GM23338 (cell line): ENCODE data around the gene TECR. TPM values are rescaled to one million over a fixed set of nuclear protein-coding genes. Genes with fewer than 3 reads are reported as not detected.

Experiments
- ATAC-seq: fragments of 200-7000 bp; cut with Tn5 transposase; 3 replicates; pipeline ENCODE4 v1.9.1; 2020
- DNase-seq: peaks from one replicate; pipeline ENCODE4 v3.0.0-alpha.2; 2015; ENCODE audit warnings: low spot score
- H2AFZ ChIP-seq: fragments of 200-600 bp; sonication (generic); 2 replicates; pipeline ENCODE4 v1.8.0; 2016; ENCODE audit warnings: antibody characterized with exemption, mild to moderate bottlenecking, moderate library complexity
- H3F3A ChIP-seq: fragments of 200-600 bp; sonication (generic); replicated peaks from 2 replicates; pipeline ENCODE4 v1.8.0; 2017; ENCODE audit warnings: antibody characterized with exemption, mixed run types, low read depth
- H3K27ac ChIP-seq: fragments of 200-600 bp; sonication (generic); 2 replicates; pipeline ENCODE4 v1.6.1; 2016; ENCODE audit warnings: low read depth
- H3K27me3 ChIP-seq: fragments of 200-600 bp; sonication (generic); 2 replicates; pipeline ENCODE4 v1.8.0; 2016; ENCODE audit warnings: mild to moderate bottlenecking, mixed run types, moderate library complexity; ENCODE audit not compliant: insufficient read depth
- H3K36me3 ChIP-seq: fragments of 200-600 bp; sonication (generic); 2 replicates; pipeline ENCODE4 v1.8.0; 2016; ENCODE audit warnings: mild to moderate bottlenecking; ENCODE audit not compliant: insufficient read depth
- H3K4me1 ChIP-seq: fragments of 200-600 bp; sonication (generic); 2 replicates; pipeline ENCODE4 v1.8.0; 2016; ENCODE audit warnings: mild to moderate bottlenecking, moderate library complexity; ENCODE audit not compliant: insufficient read depth
- H3K4me2 ChIP-seq: fragments of 200-600 bp; sonication (generic); 2 replicates; pipeline ENCODE4 v1.7.1; 2017; ENCODE audit warnings: mixed run types
- H3K4me3 ChIP-seq: fragments of 200-600 bp; sonication (generic); 2 replicates; pipeline ENCODE4 v1.6.1; 2016; ENCODE audit warnings: mixed run types
- H3K79me2 ChIP-seq: fragments of 200-600 bp; sonication (generic); replicated peaks from 2 replicates; pipeline ENCODE4 v1.8.0; 2017; ENCODE audit warnings: mild to moderate bottlenecking; ENCODE audit not compliant: insufficient read depth
- H3K9me2 ChIP-seq: fragments of 200-600 bp; sonication (generic); 2 replicates; pipeline ENCODE4 v1.8.0; 2017; ENCODE audit not compliant: insufficient read depth
- H4K20me1 ChIP-seq: fragments of 200-600 bp; sonication (generic); replicated peaks from 2 replicates; pipeline ENCODE4 v1.8.0; 2017; ENCODE audit warnings: mild to moderate bottlenecking; ENCODE audit not compliant: insufficient read depth
- H3K27ac Mint-ChIP-seq: 2 replicates; pipeline ENCODE4 v1.8.0; 2020; ENCODE audit warnings: inconsistent platforms, mild to moderate bottlenecking, moderate library complexity, mixed read lengths
- H3K27me3 Mint-ChIP-seq: 3 replicates; pipeline ENCODE4 v1.8.0; 2022; ENCODE audit warnings: low read depth, mild to moderate bottlenecking, moderate library complexity, mixed read lengths, inconsistent platforms; ENCODE audit not compliant: insufficient read depth, poor library complexity
- H3K36me3 Mint-ChIP-seq: 3 replicates; pipeline ENCODE4 v1.8.0; 2021; ENCODE audit warnings: low read depth, mild to moderate bottlenecking, inconsistent platforms, moderate library complexity, mixed read lengths
- H3K4me1 Mint-ChIP-seq: 3 replicates; pipeline ENCODE4 v1.8.0; 2020; ENCODE audit warnings: mild to moderate bottlenecking, inconsistent platforms, mixed read lengths
- H3K4me3 Mint-ChIP-seq: 3 replicates; pipeline ENCODE4 v1.8.0; 2021; ENCODE audit warnings: moderate library complexity, mild to moderate bottlenecking, inconsistent platforms, mixed read lengths
- H3K9me3 Mint-ChIP-seq: 3 replicates; pipeline ENCODE4 v1.8.0; 2020; ENCODE audit warnings: moderate library complexity, mild to moderate bottlenecking, inconsistent platforms, mixed read lengths
- CREB1 ChIP-seq: fragments of 250-450 bp; sonication (Bioruptor Pico); IDR thresholded peaks from 2 replicates; pipeline ENCODE4 v1.5.0; 2020; ENCODE audit warnings: low read depth, mild to moderate bottlenecking, moderate library complexity
- CTCF ChIP-seq, 2 experiments: fragments of 200-600 bp in 1 of 2; sonication (generic) in 1 of 2; conservative IDR thresholded peaks; 2 replicates each; pipeline versions ENCODE4 v1.5.1 to v1.6.1; 2016 to 2017; ENCODE audit warnings: antibody characterized with exemption in 2 of 2, low read depth in 2 of 2, mild to moderate bottlenecking in 2 of 2, moderate library complexity in 1 of 2
- ETS1 ChIP-seq: IDR thresholded peaks from 2 replicates; pipeline ENCODE4 v1.6.1; 2016; ENCODE audit warnings: antibody characterized with exemption
- EZH2 ChIP-seq: fragments of 200-600 bp; sonication (generic); IDR thresholded peaks from one replicate; pipeline ENCODE4 v1.8.0; 2017; ENCODE audit warnings: antibody characterized with exemption, mild to moderate bottlenecking, low read depth; ENCODE audit not compliant: unreplicated experiment
- EZH2phosphoT487 ChIP-seq: fragments of 200-600 bp; sonication (generic); IDR thresholded peaks from one replicate; pipeline ENCODE4 v1.8.1; 2018; ENCODE audit warnings: antibody characterized with exemption; ENCODE audit not compliant: unreplicated experiment
- JUNB ChIP-seq: IDR thresholded peaks from one replicate; pipeline ENCODE4 v1.6.1; 2016; ENCODE audit warnings: antibody characterized with exemption; ENCODE audit not compliant: unreplicated experiment
- NANOG ChIP-seq: IDR thresholded peaks from 2 replicates; pipeline ENCODE4 v1.6.1; 2016; ENCODE audit warnings: antibody characterized with exemption, borderline replicate concordance
- POLR2AphosphoS5 ChIP-seq: IDR thresholded peaks from 2 replicates; pipeline ENCODE4 v1.6.1; 2016; ENCODE audit warnings: antibody characterized with exemption, low read depth
- REST ChIP-seq: IDR thresholded peaks from one replicate; pipeline ENCODE4 v1.6.1; 2018; ENCODE audit warnings: antibody characterized with exemption; ENCODE audit not compliant: unreplicated experiment
- STAT1 ChIP-seq: IDR thresholded peaks from one replicate; pipeline ENCODE4 v1.6.1; 2016; ENCODE audit warnings: antibody characterized with exemption; ENCODE audit not compliant: unreplicated experiment
- ZNF114 ChIP-seq: fragments of 250-450 bp; sonication (Bioruptor Pico); IDR thresholded peaks from 2 replicates; pipeline ENCODE4 v1.5.0; 2020; ENCODE audit warnings: mild to moderate bottlenecking, moderate library complexity
- ZNF331 ChIP-seq: fragments of 250-450 bp; sonication (Bioruptor Pico); IDR thresholded peaks from 2 replicates; pipeline ENCODE4 v1.5.0; 2020; ENCODE audit warnings: low read depth, mild to moderate bottlenecking, moderate library complexity
- ZNF462 ChIP-seq: fragments of 250-450 bp; sonication (Bioruptor Pico); IDR thresholded peaks from 2 replicates; pipeline ENCODE4 v1.5.0; 2020; ENCODE audit warnings: mild to moderate bottlenecking, moderate library complexity
- polyA plus RNA-seq: library from polyadenylated mRNA; unstranded; fragments of >200 nt; fragmentation: Nextera tagmentation; extraction: Ambion mirVana; gene quantifications from 2 replicates; pipeline ENCODE4 v1.2.1, GENCODE V29; 2016
- total RNA-seq: library from RNA; depleted of rRNA; stranded (reverse); fragments of >200 nt; shearing (Covaris generic); gene quantifications from 2 replicates; pipeline ENCODE4 v1.2.3, GENCODE V29; 2014

TECR gene
- total and polyA plus RNA-seq, 2 experiments from 2014 or later, result 107 to 268 TPM

- Histone ChIP-seq H3K79me2 (peaks cover 47% of the 10 kb centered on the region), H3K4me1 (peaks cover 36% of the 10 kb centered on the region), H3K27ac (no peak overlapping the region), H4K20me1 (peaks cover 6% of the 10 kb centered on the region), H3K27me3 (no peaks in the 10 kb centered on the region), H3K9me2 (no peaks in the 10 kb centered on the region), H2AFZ (no peak overlapping the region), H3K4me2 (peak overlapping the region; percentile 32; the same call in 1 of the 2 replicates), H3F3A (peaks cover 4% of the 10 kb centered on the region; the same call in 1 of the 2 replicates), H3K4me3 (no peak overlapping the region), H3K36me3 (no peaks in the 10 kb centered on the region)
- peaks cover 21% of the 10 kb centered on the region for H3K27me3 Mint-ChIP-seq
- no peak for DNase-seq
- ATAC-seq, result no peak
- TF ChIP-seq JUNB (no peak), ETS1 (no peak), CTCF (conservative IDR thresholded peaks at IDR 0.05; ENCODE audit: low read depth in 2 of 2) (no peak), STAT1 (no peak), NANOG (no peak), ZNF331 (CRISPR knock-in tag) (no peak), ZNF114 (CRISPR knock-in tag) (no peak), POLR2AphosphoS5 (no peak), EZH2 (no peak), REST (no peak), EZH2phosphoT487 (no peak), ZNF462 (CRISPR knock-in tag) (no peak), CREB1 (CRISPR knock-in tag) (no peak)
- peaks cover 42% of the 10 kb centered on the region for H3K4me1 Mint-ChIP-seq
- H3K36me3 Mint-ChIP-seq, result no peaks in the 10 kb centered on the region
- no peaks in the 10 kb centered on the region for H3K9me3 Mint-ChIP-seq
- H3K4me3 Mint-ChIP-seq, result no peak overlapping the region
- H3K27ac Mint-ChIP-seq, result no peak overlapping the region
Observed at GRCh38 chr19:14558370-14559066, 29.1 kb downstream of the TECR start.
